Activated naive CD8-positive, alpha-beta T cell treated with anti-CD3 and anti-CD28 coated beads, Interleukin-2, amount 50 U/mL, for 24 hours (primary cell): ENCODE data around the gene KLHDC1.
"Not testable (repeated sequence)": the region's sequence is repeated elsewhere in the genome, so short reads cannot be mapped to it uniquely, and the experiment has no call there.

Source experiments
- ATAC-seq: fragments of 150-1000 bp; cut with Tn5 transposase; one replicate; pipeline ENCODE4 v1.10.0; 2021
- DNase-seq: peaks from one replicate; pipeline ENCODE4 v3.0.0; 2021
- H3K27ac Mint-ChIP-seq: one replicate; pipeline ENCODE4 v1.8.0; 2021; ENCODE audit warnings: mild to moderate bottlenecking, mixed read lengths
- H3K27me3 Mint-ChIP-seq: one replicate; pipeline ENCODE4 v1.8.0; 2021; ENCODE audit warnings: mixed read lengths
- H3K36me3 Mint-ChIP-seq: one replicate; pipeline ENCODE4 v1.8.0; 2021; ENCODE audit warnings: low read depth, mixed read lengths
- H3K4me1 Mint-ChIP-seq: one replicate; pipeline ENCODE4 v1.8.0; 2021; ENCODE audit warnings: mixed read lengths
- H3K4me3 Mint-ChIP-seq: one replicate; pipeline ENCODE4 v1.8.0; 2021; ENCODE audit warnings: mild to moderate bottlenecking, moderate library complexity, mixed read lengths
- H3K9me3 Mint-ChIP-seq: one replicate; pipeline ENCODE4 v1.8.0; 2021; ENCODE audit warnings: mixed read lengths

KLHDC1 gene, protein sequence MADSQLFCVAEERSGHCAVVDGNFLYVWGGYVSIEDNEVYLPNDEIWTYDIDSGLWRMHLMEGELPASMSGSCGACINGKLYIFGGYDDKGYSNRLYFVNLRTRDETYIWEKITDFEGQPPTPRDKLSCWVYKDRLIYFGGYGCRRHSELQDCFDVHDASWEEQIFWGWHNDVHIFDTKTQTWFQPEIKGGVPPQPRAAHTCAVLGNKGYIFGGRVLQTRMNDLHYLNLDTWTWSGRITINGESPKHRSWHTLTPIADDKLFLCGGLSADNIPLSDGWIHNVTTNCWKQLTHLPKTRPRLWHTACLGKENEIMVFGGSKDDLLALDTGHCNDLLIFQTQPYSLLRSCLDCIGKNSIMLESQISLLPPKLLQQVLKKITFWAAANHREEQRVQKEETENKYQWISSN

DNA sequence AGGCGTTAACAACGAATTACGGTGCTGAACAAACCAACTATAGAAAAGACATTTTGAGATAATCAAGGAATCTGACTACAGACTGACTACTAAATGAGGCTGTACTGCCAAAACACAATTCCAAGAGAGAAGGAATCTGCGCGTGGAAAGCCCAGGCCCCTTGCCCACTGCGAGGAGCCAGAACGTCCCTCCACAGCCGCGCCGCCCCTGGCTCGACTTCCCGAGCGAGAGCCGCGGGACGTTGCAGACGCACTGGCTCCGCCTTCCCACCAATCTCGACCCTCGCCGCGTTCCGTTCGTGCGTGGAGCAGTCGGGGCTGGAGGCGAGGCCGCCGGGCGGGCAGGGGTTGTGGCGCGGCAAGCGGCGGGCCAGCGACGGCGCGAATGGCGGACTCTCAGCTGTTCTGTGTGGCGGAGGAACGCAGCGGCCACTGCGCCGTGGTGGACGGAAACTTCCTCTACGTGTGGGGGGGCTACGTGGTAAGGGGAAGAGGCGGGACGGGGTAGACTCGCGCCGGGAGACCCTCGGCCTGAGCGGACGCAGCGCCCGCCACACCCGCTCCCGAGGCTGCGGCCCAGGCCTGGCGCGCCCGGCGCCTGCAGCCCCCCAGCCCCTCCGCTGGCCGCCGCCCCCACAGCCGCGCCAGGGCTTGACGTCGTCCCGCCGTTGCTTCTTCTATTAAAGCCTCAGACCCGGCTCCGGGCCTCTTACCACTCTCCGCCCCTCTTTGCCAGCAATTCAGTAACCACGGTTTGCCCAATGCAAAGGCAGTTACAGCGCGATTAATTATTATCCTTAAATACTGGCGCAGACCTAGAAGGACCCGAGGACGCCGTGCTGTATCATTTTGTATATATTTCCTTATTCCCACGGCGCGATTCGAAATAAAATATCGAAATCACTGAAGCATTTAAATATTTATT, at the start of gene KLHDC1:
KLHDC1 (plus strand) TSS at position 310 of the 924 bp plus-strand sequence; CDS start at position 385, 75 bp downstream.
- peak within 1 kb of the TSS; percentile 80 for H3K4me3 Mint-ChIP-seq
- no peaks in the 10 kb centered on the region for H3K27me3 Mint-ChIP-seq
- H3K36me3 Mint-ChIP-seq = no peaks in the 10 kb centered on the region
- no peaks in the 10 kb centered on the region for H3K9me3 Mint-ChIP-seq
- H3K4me1 Mint-ChIP-seq = peaks cover 36% of the 10 kb centered on the region
- peak within 1 kb of the TSS; percentile 84 for H3K27ac Mint-ChIP-seq
- DNase-seq (peak; percentile 78), ATAC-seq (peak; percentile 63)

DNA sequence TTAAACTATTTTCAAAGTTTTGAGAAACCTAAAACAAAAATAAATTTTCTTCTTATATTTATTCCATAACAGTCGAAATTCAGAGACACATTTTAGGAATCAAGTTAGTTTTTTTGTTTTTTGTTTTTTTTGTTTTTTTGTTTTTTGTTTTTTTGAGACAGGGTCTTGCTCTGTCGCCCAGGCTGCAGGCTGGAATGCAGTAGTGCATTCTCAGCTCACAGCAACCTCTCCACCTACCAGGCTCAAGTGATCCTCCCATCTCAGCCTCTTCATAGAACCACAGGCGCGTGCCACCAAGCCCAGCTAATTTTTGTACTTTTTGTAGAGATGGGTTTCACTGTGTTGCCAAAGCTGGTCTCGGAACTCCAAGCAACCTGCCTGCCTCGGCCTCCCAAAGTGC, 39.4 kb upstream of the KLHDC1 start:
- Mint-ChIP-seq H3K27me3 (no peaks in the 10 kb centered on the region), H3K36me3 (peaks cover 12% of the 10 kb centered on the region), H3K9me3 (no peaks in the 10 kb centered on the region), H3K4me3 (no peak overlapping the region), H3K27ac (no peak overlapping the region), H3K4me1 (no peaks in the 10 kb centered on the region)
- ATAC-seq = no peak
- no peak for DNase-seq

DNA sequence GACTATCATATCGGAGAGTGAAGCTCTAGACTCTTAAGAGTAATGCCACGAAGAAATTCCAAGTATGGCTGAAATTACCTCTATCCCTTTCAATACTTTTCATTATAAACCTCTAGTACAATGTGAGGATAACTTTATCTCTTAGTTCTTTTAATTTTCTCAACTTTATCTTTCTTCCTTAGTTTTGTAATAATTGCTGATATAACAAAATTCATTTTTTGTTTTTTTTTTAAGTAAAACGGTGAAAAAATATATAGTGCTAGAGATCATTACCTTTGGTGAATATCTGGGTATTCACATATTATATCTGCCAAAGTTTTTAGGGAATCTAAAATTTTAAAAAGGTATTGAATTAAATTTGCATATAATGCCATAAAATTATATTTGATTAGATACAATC, 38.4 kb upstream of the KLHDC1 start:
- DNase-seq = no peak
- peaks cover 13% of the 10 kb centered on the region for H3K36me3 Mint-ChIP-seq
- no peaks in the 10 kb centered on the region for H3K4me1 Mint-ChIP-seq
- no peaks in the 10 kb centered on the region for H3K9me3 Mint-ChIP-seq
- no peak overlapping the region for H3K27ac Mint-ChIP-seq
- ATAC-seq = no peak
- H3K27me3 Mint-ChIP-seq = no peaks in the 10 kb centered on the region
- no peak overlapping the region for H3K4me3 Mint-ChIP-seq

DNA sequence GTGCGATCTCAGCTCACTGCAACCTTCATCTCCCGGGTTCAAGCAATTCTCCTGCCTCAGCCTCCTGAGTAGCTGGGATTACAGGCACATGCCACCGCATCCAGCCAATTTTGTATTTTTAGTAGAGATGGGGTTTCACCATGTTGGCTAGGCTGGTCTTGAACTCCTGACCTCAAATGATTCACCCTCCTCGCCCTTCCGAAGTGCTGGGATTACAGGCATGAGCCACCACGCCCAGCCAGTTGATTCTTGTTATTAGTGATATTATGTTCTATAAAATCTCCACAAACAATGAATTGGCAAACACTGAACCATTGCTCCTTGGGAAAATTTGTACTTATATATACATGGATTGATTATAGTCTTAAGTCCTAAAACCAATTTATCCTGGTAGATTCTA, 35.4 kb upstream of the KLHDC1 start:
- not testable (repeated sequence) for H3K36me3 Mint-ChIP-seq, H3K4me3 Mint-ChIP-seq, H3K9me3 Mint-ChIP-seq, H3K27me3 Mint-ChIP-seq, H3K27ac Mint-ChIP-seq, H3K4me1 Mint-ChIP-seq, ATAC-seq, DNase-seq

DNA sequence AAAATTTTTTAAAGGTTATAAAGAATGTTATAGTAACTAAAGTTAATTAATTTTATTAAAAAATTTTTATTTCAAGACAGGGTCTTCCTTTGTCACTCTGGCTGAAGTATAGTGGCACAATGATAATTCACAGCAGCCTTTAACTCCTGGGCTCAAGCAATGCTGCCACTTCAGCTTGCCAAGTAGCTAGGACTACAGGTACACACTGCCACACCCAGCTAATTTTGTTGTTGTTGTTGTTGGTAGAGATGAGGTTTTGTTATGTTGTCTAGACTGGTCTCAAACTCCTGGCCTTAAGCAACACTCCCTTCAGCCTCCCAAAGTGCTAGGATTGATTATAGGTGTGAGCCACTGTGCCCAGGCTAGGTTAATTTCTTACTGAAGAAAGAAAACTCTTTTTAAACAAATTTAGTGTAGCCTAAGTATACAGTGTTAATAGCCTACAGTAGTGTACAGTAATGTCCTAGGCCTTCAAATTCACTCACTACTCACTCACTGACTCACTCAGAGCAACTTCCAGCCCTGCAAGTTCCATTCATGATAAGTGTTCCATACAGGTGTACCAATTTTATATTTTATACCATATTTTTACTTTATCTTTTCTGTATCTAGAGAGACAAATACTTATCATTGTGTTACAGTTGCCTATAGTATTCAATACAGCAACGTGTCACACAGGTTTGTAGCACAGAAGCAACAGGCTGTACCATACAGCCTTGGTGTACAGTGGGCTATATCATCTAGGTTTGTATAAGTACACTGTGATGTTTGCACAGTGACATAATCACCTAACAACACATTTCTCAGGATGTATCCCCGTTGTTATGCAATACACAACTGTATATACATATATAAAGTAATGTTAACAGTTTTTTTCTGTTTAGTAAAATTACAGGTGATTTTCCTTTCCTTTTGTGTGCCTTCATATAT, 33.1 kb upstream of the KLHDC1 start:
- Mint-ChIP-seq H3K4me3 (no peak overlapping the region), H3K9me3 (no peaks in the 10 kb centered on the region), H3K36me3 (peaks cover 16% of the 10 kb centered on the region), H3K27me3 (no peaks in the 10 kb centered on the region), H3K27ac (no peak overlapping the region), H3K4me1 (no peaks in the 10 kb centered on the region)
- DNase-seq (no peak), ATAC-seq (no peak)

DNA sequence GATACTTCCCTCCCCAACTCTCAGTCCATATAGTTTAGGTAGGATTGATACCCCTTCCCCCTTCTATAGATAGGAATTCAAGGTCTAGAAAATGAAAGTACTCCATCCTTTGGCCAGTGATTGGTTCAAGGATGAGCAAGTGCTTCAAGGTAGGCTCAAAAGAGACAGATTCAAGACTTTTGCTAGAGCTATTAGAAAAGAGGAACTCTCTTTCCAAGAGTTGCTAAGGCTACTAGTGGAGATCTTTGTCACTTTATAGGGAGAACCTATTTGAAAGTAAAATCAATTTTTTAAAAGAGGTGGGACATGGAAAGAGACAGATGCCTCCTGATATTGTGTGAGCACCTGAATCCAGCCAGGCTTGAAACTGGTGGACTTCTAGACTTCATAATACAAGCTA, 22.4 kb upstream of the KLHDC1 start:
- H3K27ac Mint-ChIP-seq = no peak overlapping the region
- no peaks in the 10 kb centered on the region for H3K4me1 Mint-ChIP-seq
- peaks cover 53% of the 10 kb centered on the region for H3K36me3 Mint-ChIP-seq
- DNase-seq (no peak), ATAC-seq (no peak)
- no peaks in the 10 kb centered on the region for H3K27me3 Mint-ChIP-seq
- H3K9me3 Mint-ChIP-seq = no peaks in the 10 kb centered on the region
- no peak overlapping the region for H3K4me3 Mint-ChIP-seq

DNA sequence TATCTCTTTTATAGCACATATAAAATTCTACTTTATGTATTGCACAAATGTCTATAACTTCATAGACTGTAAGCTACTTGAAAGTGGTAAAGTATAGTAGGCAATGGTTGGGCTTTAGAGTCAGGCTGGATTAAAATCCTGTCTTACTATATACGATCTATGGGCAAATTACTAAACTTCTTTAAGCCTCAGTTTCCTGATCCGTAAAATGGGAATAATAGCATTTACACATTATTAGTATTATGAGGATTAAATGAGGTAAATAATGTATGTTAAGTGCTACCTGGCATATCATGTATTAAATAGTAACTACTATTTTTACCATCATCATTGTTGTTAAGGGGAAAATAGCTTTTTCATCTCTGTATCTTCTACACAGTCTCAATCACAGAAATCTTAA, 19.3 kb upstream of the KLHDC1 start:
- DNase-seq (no peak), ATAC-seq (no peak)
- Mint-ChIP-seq H3K27me3 (no peaks in the 10 kb centered on the region), H3K4me3 (no peak overlapping the region), H3K4me1 (no peaks in the 10 kb centered on the region), H3K27ac (no peak overlapping the region), H3K9me3 (no peaks in the 10 kb centered on the region), H3K36me3 (peaks cover 59% of the 10 kb centered on the region)

DNA sequence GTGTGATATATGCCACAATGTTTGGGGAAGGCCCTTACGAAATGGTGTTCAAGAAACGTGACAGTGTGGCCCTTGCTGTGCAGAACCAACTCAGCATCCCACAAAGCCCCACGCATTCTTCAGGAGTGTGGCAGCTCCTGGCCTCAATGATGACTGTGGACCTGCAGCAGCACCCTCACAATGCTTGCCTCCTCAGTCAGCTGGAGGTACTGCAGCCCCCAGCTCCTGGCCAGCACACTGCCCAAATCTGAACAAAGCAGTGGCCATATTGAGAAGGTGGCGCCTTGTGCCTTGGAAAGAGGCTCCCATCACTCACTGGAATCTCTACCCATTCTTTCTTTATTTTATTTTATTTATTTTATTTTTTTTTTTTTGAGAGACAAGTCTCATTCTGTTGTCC, 15.3 kb upstream of the KLHDC1 start:
- DNase-seq (no peak), ATAC-seq (no peak)
- no peak overlapping the region for H3K27ac Mint-ChIP-seq
- H3K4me1 Mint-ChIP-seq = peaks cover 7% of the 10 kb centered on the region
- no peaks in the 10 kb centered on the region for H3K9me3 Mint-ChIP-seq
- peaks cover 65% of the 10 kb centered on the region for H3K36me3 Mint-ChIP-seq
- no peaks in the 10 kb centered on the region for H3K27me3 Mint-ChIP-seq
- no peak overlapping the region for H3K4me3 Mint-ChIP-seq

DNA sequence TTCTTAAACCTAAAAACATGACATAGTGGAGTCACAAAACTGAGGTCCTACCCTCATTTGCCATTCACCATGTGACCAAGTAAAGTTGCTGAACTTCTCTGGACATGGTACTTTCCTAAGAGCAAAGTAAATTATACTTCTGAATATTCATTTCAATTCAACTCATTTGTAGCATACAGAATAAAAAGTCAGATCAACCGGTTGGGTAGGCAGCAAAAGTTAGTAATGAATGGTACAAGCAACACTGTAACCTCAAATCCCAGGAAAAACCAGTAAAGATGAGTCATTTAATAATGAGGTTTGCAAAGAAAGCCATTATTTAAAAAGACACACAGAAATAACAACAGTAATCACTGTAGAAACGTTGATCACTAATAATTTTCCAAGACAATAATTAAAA, 13.6 kb upstream of the KLHDC1 start:
- H3K4me3 Mint-ChIP-seq = no peak overlapping the region
- H3K27me3 Mint-ChIP-seq = no peaks in the 10 kb centered on the region
- H3K9me3 Mint-ChIP-seq = no peaks in the 10 kb centered on the region
- no peak overlapping the region for H3K27ac Mint-ChIP-seq
- H3K36me3 Mint-ChIP-seq = peaks cover 58% of the 10 kb centered on the region
- H3K4me1 Mint-ChIP-seq = peaks cover 7% of the 10 kb centered on the region
- no peak for DNase-seq
- ATAC-seq = peak; percentile 43

DNA sequence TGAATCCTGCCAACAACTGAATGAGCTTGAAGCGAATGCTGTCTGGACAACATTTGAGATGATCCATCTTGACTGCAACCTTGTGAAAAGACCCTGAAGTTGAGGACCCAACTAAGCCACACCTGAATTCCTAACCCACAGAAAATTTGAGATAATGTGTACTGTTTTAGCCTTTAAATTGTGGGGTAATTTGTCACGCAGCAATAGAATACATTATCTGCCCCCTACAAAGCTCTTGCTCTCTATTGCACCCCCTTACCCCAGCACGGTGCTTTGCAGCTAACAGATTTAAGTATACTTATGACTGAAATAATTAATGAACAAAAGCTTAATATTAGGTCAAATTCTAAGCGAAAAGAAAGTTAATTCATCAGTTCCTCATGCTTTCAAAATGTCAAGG, 6.5 kb upstream of the KLHDC1 start:
- Mint-ChIP-seq H3K4me1 (peaks cover 30% of the 10 kb centered on the region), H3K27me3 (no peaks in the 10 kb centered on the region), H3K4me3 (peak overlapping the region; percentile 91), H3K9me3 (no peaks in the 10 kb centered on the region), H3K36me3 (peaks cover 28% of the 10 kb centered on the region), H3K27ac (peak overlapping the region; percentile 52)
- ATAC-seq (no peak), DNase-seq (no peak)

DNA sequence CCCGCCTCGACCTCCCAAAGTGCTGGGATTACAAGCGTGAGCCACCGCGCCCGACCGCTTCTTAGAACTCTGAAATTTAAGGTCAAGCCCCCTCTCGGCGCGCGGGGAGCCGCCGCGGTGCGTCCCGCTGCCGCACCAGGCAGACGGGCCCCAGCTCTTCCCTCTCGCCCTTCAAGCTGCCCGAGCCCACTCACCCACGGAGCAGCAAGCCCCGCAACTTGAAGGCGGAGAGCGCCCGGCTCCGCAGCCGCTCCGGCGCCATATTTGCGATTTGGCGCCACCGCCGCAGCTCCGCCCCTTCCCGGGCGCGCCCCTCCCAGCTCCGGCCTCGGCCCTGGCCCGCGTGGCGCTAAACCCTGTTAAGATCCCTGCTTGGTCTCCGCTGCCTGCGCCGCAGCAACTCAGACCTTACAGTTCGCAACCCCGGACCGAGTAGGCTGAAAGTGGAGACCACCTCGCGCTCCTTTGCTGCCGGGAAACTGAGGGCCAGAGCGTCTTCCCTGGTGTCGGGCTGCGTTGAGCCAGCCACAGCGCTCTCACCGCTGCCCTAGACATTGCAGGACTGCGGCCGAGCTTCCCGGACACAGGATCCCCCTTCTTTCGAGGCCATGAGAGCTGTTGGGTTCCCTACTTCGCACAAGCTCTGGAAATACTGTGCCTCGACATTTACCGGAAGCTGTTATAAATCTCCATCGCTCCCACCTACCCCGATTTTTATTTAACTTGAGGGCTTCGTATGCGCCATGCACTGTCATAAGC, 4.8 kb upstream of the KLHDC1 start, which contains the start of gene POLE2:
POLE2 (minus strand) TSS at position 273 of the 759 bp plus-strand sequence; CDS start at position 262, 11 bp downstream.
- ATAC-seq = peak; percentile 93
- no peaks in the 10 kb centered on the region for H3K9me3 Mint-ChIP-seq
- peaks cover 38% of the 10 kb centered on the region for H3K4me1 Mint-ChIP-seq
- no peaks in the 10 kb centered on the region for H3K27me3 Mint-ChIP-seq
- DNase-seq = peak; percentile 87
- peaks cover 21% of the 10 kb centered on the region for H3K36me3 Mint-ChIP-seq
- H3K4me3 Mint-ChIP-seq = peak within 1 kb of the TSS; percentile 91
- H3K27ac Mint-ChIP-seq = peak within 1 kb of the TSS; percentile 89

DNA sequence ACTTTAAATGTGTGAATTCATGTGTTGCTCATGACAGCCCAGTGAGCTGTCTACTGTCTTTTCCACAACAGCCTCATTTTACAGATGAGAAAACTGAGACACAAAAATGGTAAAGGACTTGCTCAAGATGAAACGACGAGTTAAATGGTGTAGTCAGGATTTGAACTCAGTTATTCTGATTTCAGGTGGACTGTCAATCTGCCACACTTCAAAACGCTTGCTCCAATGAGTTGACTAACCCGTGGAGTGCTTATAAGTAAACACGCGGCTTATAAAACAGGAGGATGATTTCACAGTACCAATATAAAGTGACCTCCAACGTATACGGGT, 4.3 kb upstream of the KLHDC1 start:
- peaks cover 17% of the 10 kb centered on the region for H3K36me3 Mint-ChIP-seq
- no peaks in the 10 kb centered on the region for H3K9me3 Mint-ChIP-seq
- ATAC-seq (no peak), DNase-seq (no peak)
- peak overlapping the region; percentile 91 for H3K4me3 Mint-ChIP-seq
- peak overlapping the region; percentile 89 for H3K27ac Mint-ChIP-seq
- peaks cover 38% of the 10 kb centered on the region for H3K4me1 Mint-ChIP-seq
- no peaks in the 10 kb centered on the region for H3K27me3 Mint-ChIP-seq

DNA sequence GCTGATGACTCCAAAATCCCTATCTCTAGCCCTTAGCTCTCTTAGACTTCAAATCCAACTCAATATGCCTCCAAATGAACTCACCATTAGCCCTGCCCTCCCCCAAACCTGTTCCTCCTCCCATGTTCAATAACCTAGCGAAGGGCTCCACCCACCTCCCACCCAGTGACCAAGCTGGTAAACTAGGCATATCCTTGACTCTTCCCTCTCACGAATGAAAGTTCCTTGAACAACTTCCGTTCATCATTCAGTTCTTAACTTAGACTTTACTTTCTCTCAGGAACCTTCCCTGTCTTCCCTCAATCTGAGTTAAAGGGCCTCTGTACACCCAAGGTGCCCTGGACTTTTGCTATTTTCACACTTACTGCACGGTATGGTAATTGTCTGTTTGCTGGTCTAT, 1.9 kb upstream of the KLHDC1 start:
- Mint-ChIP-seq H3K4me1 (peaks cover 45% of the 10 kb centered on the region), H3K27me3 (no peaks in the 10 kb centered on the region), H3K27ac (no peak overlapping the region), H3K9me3 (no peaks in the 10 kb centered on the region), H3K4me3 (no peak overlapping the region), H3K36me3 (peaks cover 12% of the 10 kb centered on the region)
- ATAC-seq = no peak
- DNase-seq = no peak
